Activated CD8-positive, alpha-beta memory T cell treated with anti-CD3 and anti-CD28 coated beads, Interleukin-2, amount 50 U/mL, for 1 hour (primary cell): ENCODE data around the gene PA2G4.
"Not testable (repeated sequence)": the region's sequence is repeated elsewhere in the genome, so short reads cannot be mapped to it uniquely, and the experiment has no call there.

ENCODE experiments used
- DNase-seq: peaks from one replicate; pipeline ENCODE4 v3.0.0-alpha.2; 2020; ENCODE audit errors: extremely low read depth

PA2G4 gene

GRCh38 chr12:56104109-56104814 lies at the start of gene PA2G4:
Gene PA2G4 (plus strand): TSS chr12:56104559. CDS start chr12:56104738, 179 bp downstream.
- DNase-seq = peak; percentile 85

DNA sequence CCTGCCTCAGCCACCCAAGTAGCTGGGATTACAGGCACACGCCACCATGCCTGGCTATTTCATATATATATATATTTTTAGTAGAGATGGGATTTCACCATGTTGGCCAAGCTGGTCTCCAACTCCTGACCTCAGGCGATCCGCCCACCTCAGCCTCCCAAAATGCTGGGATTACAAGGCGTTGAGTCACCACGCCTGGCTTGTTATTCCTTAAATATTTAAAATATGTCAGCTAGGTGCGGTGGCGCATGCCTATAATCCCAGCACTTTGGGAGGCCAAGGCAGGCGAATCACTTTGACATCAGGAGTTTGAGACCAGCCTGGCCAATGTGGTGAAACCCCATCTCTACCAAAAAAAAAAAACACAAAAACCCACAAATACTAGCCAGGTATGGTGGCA lies 44.4 kb upstream of the PA2G4 start:
- not testable (repeated sequence) for DNase-seq

DNA sequence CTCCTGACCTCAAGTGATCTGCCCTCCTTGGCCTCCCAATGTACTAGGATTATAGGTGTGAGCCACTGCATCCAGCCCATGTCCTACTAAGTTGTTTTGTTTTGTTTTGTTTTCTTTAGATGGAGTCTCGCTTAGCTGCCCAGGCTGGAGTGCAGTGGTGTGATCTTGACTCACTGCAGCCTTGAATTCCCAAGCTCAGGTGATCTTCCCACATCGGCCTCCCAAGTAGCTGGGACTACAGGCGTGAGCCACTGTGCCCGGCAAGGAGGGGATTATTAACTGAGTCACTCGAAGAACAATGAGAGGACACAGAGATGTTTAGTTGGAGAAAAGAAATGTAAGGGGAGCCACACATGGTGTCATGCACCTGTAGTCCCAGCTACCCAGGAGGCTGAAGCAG lies 42.4 kb upstream of the PA2G4 start:
- no peak for DNase-seq

DNA sequence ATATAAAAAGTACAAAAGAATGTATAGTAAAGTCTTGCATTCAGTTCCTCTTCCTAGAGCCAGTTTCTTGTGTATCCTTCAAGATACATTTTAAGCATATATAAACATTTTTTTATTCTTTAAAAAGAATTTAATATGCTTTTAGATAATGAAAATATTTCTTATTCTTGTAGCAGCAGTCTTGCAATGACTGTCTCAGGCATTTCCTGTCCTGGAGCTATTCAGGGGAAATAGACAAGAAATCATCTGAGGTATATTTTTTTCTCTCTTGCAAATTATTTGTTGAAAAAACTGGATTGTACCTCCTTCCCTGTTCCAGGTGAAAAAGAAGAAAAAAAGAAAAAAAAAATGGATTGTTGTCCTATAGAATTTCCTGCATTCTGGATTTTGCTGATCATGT lies 41.4 kb upstream of the PA2G4 start:
- no peak for DNase-seq

GRCh38 chr12:56071648-56072047 lies 32.7 kb upstream of the PA2G4 start:
- DNase-seq = no peak

DNA sequence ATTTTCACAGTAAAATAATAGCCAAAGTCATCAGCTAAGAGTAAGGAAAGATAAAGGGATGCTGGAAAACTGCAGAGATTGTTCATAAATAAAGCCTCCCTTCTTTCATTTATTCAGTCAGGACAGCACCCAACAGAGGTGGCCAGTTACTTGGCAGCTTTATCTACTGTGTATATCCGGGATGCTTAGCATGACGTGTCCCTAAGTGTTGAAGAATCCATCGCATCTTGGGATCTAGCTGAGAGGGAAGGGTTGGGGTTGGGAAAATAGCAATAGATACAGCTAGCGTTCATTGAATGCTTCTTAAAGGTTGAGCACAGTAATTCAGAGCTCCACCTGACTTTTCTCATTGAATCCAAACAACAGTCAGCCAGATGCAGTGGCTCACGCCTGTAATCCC lies 30.0 kb upstream of the PA2G4 start:
- DNase-seq = no peak

DNA sequence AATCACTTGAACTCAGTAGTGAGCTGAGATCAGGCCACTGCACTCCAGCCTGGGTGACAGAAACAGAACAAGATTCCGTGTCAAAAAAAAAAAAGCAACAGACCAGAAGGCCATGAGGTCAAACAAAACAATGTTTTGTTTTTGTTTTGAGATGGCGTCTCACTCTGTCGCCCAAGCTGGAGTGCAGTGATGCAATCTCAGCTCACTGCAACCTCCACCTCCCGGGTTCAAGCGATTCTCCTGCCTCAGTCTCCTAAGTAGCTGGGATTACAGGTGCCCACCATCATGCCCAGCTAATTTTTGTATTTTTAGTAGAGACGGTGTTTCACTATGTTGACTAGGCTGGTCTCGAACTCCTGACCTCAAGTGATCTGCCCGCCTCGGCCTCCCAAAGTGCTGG lies 26.4 kb upstream of the PA2G4 start:
- DNase-seq = not testable (repeated sequence)

DNA sequence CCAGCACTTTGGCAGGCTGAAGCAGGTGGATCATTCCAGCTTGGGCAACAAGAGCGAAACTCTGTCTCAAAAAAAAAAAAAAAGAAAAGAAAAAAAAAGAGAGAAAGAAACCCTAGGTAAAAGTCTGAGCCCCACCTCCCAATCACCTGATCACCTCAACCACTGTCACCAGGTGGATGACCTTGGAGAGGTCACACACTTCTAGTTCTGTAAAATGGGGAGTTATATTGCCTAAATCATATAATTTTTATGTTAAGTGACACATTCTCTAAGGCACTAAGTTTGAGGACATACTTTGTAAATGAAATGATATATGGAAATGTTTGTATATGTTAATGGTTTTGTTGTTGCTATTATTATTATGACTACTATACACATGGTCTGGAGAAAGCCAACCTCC lies 25.9 kb upstream of the PA2G4 start:
- no peak for DNase-seq

DNA sequence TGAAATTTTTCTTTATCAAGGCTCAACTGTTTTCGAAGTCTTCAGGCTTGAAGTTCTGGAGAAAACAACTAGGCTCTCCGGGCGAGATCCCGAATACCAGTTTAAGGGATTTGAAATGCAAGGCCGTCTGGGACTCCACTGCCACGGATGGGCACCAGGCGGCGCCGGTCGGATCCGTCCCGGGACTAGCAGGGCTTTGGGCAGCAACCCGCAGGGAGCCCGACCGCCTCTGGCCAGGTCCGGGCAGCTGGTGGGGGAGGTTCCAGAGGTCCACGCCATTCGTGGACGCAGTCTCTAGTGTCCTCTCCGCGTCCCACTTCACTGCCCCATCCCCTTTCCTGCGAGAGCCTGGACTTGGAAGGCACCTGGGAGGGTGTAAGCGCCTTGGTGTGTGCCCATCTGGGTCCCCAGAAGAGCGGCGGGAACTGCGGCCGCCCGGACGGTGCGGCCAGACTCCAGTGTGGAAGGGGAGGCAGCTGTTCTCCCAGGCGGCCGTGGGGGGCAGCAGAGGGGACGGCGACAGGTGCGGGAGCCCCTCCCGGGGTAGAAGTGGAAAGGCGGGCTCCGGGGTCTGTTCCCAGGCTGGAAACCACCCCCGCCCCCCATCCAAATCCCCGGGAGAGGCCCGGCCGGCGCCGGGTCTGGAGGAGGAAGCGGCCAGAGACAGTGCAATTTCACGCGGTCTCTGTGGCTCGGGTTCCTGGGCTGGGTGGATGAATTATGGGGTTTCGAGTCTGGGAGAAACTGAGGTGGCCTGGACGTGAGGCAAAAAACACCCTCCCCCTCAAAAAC lies 25.2 kb upstream of the PA2G4 start:
- DNase-seq = no peak

- DNase-seq = peak; percentile 43
These were observed 24.4 kb upstream of the PA2G4 start, which contains the start of gene ERBB3 for GRCh38 chr12:56079723-56080555. Gene ERBB3 (plus strand): TSS chr12:56080165. CDS start chr12:56080301, 136 bp downstream.

GRCh38 chr12:56080556-56081138 lies 23.7 kb upstream of the PA2G4 start:
- DNase-seq = no peak

GRCh38 chr12:56081393-56082347 lies 22.7 kb upstream of the PA2G4 start:
- no peak for DNase-seq

- no peak for DNase-seq
These were observed 22.0 kb upstream of the PA2G4 start for GRCh38 chr12:56082382-56082781.

- DNase-seq = no peak
These were observed 21.4 kb upstream of the PA2G4 start for GRCh38 chr12:56082967-56083366.

GRCh38 chr12:56084958-56085543 lies 19.3 kb upstream of the PA2G4 start:
- DNase-seq = no peak

DNA sequence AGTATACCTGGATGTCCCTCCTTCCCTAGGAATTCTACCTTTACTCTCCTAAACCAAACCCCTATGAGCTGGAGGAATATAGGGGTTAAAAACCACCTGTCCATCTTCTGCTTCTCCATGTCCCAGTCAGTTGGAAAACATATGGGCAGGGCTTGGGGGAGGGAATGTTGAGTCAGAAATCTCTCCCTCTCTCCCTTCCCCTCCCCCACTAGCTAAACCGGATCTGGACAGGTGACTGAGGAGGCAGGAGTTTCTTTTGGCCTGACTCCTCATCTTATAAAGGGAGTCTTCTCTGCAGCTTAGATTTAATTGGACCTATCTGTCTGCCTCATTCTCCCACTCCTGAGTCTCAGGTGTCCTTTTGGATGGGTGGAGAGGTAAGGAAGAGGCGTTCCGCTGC lies 18.3 kb upstream of the PA2G4 start:
- no peak for DNase-seq

GRCh38 chr12:56086608-56087007 lies 17.8 kb upstream of the PA2G4 start:
- DNase-seq = no peak

- DNase-seq = no peak
These were observed 17.1 kb upstream of the PA2G4 start for GRCh38 chr12:56087220-56087619.

GRCh38 chr12:56097738-56098137 lies 6.6 kb upstream of the PA2G4 start:
- no peak for DNase-seq

DNA sequence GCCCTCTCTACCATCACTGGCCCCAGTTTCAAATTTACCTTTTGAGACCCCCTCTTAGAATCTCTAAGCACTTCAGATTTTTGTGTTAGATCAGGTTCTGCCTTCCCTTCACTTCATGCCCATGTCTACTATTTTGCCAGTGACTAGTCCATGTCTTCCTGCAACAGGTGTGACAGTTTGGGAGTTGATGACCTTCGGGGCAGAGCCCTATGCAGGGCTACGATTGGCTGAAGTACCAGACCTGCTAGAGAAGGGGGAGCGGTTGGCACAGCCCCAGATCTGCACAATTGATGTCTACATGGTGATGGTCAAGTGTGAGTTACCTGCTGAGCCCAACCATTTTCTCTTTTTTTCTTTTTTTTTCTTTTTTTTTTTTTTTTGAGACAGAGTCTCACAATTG lies 5.8 kb upstream of the PA2G4 start:
- no peak for DNase-seq
